ENCODE measurements around the gene RTL1.

RTL1 gene

GRCh38 chr14:100881211-100882025, 22.1 kb downstream of the RTL1 start:
- DNase-seq, result no peak

- no peak for DNase-seq
Measured at GRCh38 chr14:100880271-100881101, 23.0 kb downstream of the RTL1 start.

- DNase-seq, result no peak
Measured at GRCh38 chr14:100879782-100880181, 23.7 kb downstream of the RTL1 start.

GRCh38 chr14:100879194-100879593, 24.3 kb downstream of the RTL1 start:
- DNase-seq, result no peak

GRCh38 chr14:100878271-100879146, 25.0 kb downstream of the RTL1 start:
- no peak for DNase-seq

GRCh38 chr14:100875861-100876590, 27.5 kb downstream of the RTL1 start:
- no peak for DNase-seq

- no peak for DNase-seq
Measured at GRCh38 chr14:100875126-100875525, 28.4 kb downstream of the RTL1 start.

GRCh38 chr14:100874411-100875091, 29.0 kb downstream of the RTL1 start:
- DNase-seq, result no peak

- DNase-seq, result no peak
Measured at GRCh38 chr14:100874051-100874410, 29.5 kb downstream of the RTL1 start.

- no peak for DNase-seq
Measured at GRCh38 chr14:100873096-100873482, 30.4 kb downstream of the RTL1 start.

- DNase-seq, result no peak
Measured at GRCh38 chr14:100872259-100873095, 31.0 kb downstream of the RTL1 start.

- DNase-seq, result no peak
Measured at GRCh38 chr14:100871234-100872186, 32.0 kb downstream of the RTL1 start.

- DNase-seq, result no peak
Measured at GRCh38 chr14:100868621-100869370, 34.7 kb downstream of the RTL1 start.

- no peak for DNase-seq
Measured at GRCh38 chr14:100867631-100868315, 35.7 kb downstream of the RTL1 start.

GRCh38 chr14:100866666-100867630, 36.6 kb downstream of the RTL1 start:
- DNase-seq, result no peak

- DNase-seq, result no peak
Measured at GRCh38 chr14:100865682-100866591, 37.6 kb downstream of the RTL1 start.

All from femur (tissue), 1 donor.